KOPT-K1 (cell line): ENCODE measurements around the gene GAS2L2.

Source experiments
- H3K27ac ChIP-seq: fragments of 200-600 bp; sonication (generic); 2 replicates; pipeline ENCODE4 v1.5.1; 2016; ENCODE audit warnings: antibody characterized with exemption, mild to moderate bottlenecking, low read depth, low read length; ENCODE audit not compliant: poor library complexity, severe bottlenecking
- H3K36me3 ChIP-seq: fragments of 200-600 bp; sonication (generic); 2 replicates; pipeline ENCODE4 v1.5.1; 2017; ENCODE audit warnings: antibody characterized with exemption, mild to moderate bottlenecking, low read length, moderate library complexity; ENCODE audit not compliant: insufficient read depth
- H3K9me3 ChIP-seq: fragments of 200-600 bp; sonication (generic); 2 replicates; pipeline ENCODE4 v1.5.1; 2017; ENCODE audit warnings: antibody characterized with exemption, low read length, mild to moderate bottlenecking; ENCODE audit not compliant: insufficient read depth, poor library complexity, severe bottlenecking

The GAS2L2 gene

DNA sequence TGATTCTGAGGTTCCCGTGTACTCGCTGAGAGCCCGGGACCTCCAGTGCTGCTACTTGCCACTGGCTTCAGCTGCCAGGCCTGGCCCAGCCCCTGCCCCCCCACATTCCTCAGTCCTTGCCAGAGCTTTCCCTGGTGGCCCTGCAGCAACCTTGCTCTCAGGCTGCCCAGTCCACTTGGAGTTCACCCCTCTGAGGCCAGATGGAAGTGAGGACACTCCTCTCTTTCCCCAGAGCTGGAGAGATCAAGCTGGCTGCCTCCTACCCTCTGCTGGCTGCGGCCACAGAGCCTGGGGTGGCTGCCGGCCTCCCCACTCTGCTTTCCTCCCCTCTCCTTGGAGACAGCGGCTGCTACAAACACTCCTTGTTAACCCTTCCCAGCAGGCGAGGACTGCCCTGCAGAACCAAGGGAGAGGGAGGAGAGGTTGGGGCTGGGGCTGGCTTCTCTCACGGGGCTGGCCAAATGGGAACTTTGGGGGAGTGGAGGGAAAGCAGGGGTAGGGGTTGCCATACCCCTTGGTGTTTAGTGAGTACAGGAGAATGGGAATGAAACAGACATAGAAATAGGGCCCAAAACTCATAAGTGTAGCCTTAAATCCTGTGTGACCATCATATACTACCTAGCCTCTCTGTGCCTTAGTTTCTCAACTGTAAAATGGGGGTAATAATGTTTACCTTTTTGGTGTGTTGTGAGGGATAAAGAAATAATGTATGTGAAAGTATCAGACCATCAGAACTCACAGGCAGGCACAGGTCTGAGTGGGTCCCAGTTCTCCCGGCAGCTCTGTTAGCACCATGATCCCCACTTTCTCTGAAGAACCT is at the start of gene GAS2L2:
Gene GAS2L2 (minus strand): TSS at position 295 of the 820 bp plus-strand sequence. CDS start 389 bp downstream, outside the sequence.
- Histone ChIP-seq H3K27ac (no peak within 1 kb of the TSS), H3K9me3 (no peaks in the 10 kb centered on the region), H3K36me3 (no peaks in the 10 kb centered on the region)

GRCh38 chr17:35801583-35802224 is 48.7 kb upstream of the GAS2L2 start:
- Histone ChIP-seq H3K9me3 (no peaks in the 10 kb centered on the region), H3K36me3 (no peaks in the 10 kb centered on the region), H3K27ac (peak overlapping the region; percentile 59)

GRCh38 chr17:35799942-35800341 is 46.9 kb upstream of the GAS2L2 start:
- no peaks in the 10 kb centered on the region for H3K9me3 ChIP-seq

GRCh38 chr17:35797918-35798317 is 44.9 kb upstream of the GAS2L2 start:
- Histone ChIP-seq H3K27ac (no peak overlapping the region), H3K36me3 (no peaks in the 10 kb centered on the region), H3K9me3 (no peaks in the 10 kb centered on the region)

More at GRCh38 chr17:35799942-35800341, 46.9 kb upstream of the GAS2L2 start:
- no peaks in the 10 kb centered on the region for H3K36me3 ChIP-seq
- no peak overlapping the region for H3K27ac ChIP-seq

DNA sequence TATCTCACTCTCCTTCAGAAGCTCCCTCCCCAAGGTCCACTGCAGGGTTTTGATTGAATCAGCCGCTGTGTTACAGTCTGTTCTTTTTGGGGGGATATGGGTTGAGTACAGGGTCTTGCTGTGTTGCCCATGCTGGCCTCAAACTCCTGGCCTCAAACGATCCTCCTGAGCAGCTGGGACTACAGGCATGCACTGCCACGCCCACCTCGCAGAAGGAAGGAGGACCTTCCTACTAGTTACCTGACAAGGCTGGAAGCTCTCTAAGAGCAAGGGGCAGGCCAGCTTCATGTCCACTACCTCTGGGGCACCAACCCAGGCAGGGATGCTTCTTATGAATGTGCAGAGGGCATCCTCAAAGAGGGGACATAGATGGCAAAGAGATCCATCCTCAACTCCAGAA is 44.3 kb upstream of the GAS2L2 start:
- Histone ChIP-seq H3K27ac (no peak overlapping the region), H3K9me3 (no peaks in the 10 kb centered on the region), H3K36me3 (no peaks in the 10 kb centered on the region)

DNA sequence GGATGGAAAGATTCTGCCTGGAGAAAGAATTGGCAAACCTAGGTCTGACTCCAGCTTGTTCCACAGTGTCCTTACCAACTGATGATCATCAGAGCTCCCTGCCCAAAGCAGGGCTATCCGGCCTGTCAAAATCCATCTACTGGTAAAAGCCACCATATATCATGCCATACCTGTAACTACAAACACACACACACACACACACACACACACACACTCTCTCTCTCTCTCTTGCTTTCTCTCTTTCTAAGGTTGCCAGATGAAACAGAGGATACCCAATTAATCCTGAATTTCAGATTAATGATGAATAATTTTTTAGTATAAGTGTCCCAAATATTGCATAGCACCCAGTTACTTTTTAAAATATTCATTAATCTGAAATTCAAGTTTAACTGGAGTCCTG is 43.9 kb upstream of the GAS2L2 start:
- H3K27ac ChIP-seq = no peak overlapping the region
- no peaks in the 10 kb centered on the region for H3K36me3 ChIP-seq
- no peaks in the 10 kb centered on the region for H3K9me3 ChIP-seq

DNA sequence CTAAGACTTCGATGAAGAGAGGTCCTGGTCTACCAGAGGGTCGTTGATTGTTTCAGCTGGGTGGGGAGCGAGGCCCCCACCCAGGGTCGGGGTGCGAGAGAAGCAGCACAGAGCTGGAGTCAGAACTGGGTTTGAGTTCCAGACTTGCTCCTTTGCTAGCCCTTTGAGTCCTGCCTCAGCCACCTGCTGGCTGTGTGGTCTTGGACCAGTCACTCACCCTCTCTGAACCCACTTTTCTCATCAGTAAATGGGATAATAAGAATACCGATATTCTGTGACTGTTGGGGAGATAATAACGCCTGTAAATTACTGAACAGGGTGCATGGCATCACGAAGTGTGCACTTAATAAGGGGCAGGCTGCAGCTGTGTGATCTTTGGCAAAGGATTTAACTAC is 42.8 kb upstream of the GAS2L2 start:
- Histone ChIP-seq H3K36me3 (no peaks in the 10 kb centered on the region), H3K9me3 (no peaks in the 10 kb centered on the region), H3K27ac (no peak overlapping the region)

DNA sequence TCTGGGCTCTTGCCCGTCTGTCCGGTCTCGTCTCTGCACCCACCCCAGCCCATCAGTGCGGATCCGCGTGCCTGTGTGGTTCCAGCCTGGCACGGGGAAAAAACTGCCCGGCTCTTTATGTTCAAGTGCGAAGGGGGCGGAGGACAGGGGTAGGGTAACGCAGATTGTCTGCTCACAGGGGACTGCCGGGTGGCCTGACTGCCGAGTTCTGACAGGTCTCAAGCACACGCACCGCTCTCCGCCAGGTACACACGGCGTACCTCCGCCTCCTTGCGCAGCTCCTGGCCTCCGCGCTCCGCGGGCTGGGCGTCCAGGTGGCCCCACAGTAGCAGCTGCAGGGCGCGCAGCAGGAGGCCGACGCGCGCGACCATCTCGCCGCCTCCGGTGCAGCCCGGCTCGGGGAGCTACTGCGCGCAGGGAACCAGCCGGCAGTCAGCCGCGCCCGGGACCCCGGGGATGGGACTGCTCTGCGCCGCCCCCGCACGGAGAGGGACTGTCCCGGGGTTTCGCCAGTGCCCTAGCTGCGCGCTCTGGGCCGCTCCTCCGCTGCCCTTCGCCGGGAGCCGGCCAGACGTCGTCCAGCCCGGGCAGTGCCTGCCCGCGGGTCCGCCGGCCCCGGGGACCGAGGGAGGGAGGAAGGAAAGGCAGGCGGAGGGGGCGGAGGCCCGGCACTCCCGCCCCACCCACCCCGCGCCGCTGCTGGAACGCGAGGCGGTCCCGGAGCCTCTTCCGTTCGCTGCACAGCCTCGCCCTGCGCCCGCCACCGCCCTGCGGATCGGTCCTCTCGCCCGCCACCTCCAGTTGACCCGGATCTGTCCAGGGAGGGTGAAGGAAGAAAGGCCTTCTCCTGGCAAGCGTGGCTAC is 42.2 kb upstream of the GAS2L2 start, which contains the start of gene MMP28:
Gene MMP28 (minus strand): TSS at position 635 of the 864 bp plus-strand sequence. CDS start 264 bp downstream, at position 371.
- Histone ChIP-seq H3K36me3 (no peaks in the 10 kb centered on the region), H3K9me3 (no peaks in the 10 kb centered on the region), H3K27ac (no peak within 1 kb of the TSS)

GRCh38 chr17:35793257-35793656 is 40.2 kb upstream of the GAS2L2 start:
- H3K27ac ChIP-seq = no peak overlapping the region
- no peaks in the 10 kb centered on the region for H3K36me3 ChIP-seq
- no peaks in the 10 kb centered on the region for H3K9me3 ChIP-seq

GRCh38 chr17:35791681-35792350 is 38.8 kb upstream of the GAS2L2 start:
- Histone ChIP-seq H3K36me3 (no peaks in the 10 kb centered on the region), H3K9me3 (no peaks in the 10 kb centered on the region), H3K27ac (no peak overlapping the region)

- no peaks in the 10 kb centered on the region for H3K9me3 ChIP-seq
- no peaks in the 10 kb centered on the region for H3K36me3 ChIP-seq
- no peak overlapping the region for H3K27ac ChIP-seq
These were observed 37.8 kb upstream of the GAS2L2 start for GRCh38 chr17:35790841-35791240.

DNA sequence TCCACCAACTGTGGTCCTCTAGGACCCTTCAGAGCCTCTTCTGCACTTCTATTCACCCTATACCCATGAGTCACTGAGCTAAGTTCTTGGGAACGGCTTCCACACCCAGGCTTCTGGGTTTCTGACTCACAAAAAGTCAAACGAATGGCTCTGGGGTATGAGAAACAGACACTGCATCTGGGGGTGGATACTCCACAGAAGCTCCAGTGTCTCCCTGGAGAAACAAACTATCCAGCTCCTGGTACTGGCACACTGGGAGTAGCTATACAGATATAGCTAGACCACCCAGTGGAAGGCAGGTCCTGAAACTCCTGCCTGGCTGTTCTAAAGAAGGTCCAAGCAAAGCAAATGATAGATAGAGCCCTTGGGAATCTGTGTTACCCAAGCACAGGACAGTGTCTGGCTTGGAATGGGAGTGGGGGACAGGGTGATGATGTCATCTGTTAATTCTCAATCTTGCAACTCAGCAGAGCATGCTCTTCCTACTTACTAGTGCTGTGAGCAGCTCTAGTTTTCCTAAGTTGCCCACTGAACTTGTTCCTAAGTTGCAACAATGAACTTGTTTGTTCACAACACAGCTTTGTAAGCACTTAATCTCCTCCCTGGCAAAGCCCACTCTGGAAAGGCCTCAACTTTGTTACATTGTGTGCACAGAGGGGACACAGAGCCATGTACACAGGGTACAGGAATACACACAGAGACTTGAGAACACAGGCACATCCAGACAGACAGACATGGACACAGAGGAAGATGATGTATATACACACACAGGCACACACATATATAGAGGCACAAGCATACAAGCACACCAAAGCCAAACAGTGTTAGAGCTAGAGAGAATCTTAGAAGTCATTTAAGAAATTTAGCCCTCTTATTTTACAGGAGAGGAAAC is 35.7 kb upstream of the GAS2L2 start:
- Histone ChIP-seq H3K27ac (no peak overlapping the region), H3K9me3 (no peaks in the 10 kb centered on the region), H3K36me3 (no peaks in the 10 kb centered on the region)

DNA sequence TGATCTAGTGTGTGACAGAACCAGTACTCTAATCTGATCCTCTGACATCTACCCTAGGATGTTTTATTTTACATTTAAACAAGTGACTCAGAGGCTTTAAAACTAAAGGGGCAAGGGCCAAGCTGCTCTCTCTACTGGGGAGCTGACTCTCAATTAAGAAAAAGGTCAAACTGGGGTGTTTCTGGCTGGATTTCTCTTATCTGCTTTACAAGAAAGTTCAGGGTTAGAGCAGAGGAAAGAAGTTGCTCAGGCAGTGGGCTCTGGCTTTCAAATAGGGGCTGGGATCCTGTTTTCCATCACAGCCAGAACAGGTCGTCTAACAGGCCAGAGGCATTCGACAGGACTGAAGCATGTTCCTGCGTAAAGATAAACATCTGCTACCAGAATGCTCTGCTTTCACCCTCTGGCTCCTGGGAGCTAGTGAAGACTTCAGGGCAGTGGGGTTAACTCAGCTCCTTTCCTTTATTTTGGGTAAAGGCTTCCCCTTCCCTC is 33.9 kb upstream of the GAS2L2 start:
- H3K36me3 ChIP-seq = no peaks in the 10 kb centered on the region
- no peaks in the 10 kb centered on the region for H3K9me3 ChIP-seq
- H3K27ac ChIP-seq = no peak overlapping the region

DNA sequence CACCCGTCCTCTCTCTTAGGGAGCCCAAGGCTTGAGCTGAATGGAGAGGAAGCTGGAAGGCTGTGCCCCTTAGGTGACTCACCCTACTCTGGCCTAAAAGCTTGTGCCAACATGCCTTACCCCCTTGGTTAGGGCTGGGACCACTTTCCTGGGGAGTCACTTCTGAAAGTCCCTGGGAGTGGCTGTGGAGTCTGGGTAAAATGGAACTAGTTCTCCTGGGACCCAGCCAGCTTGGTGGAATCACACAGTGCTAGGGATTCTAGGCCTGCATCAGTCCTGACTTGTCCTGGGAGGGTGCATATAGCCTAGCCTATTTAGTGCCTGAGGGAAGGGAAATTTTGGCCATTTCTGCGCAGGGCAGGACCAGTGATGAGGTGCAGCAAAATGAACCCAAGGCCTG is 31.9 kb upstream of the GAS2L2 start:
- H3K36me3 ChIP-seq = no peaks in the 10 kb centered on the region
- no peak overlapping the region for H3K27ac ChIP-seq
- H3K9me3 ChIP-seq = no peaks in the 10 kb centered on the region
